OCI-LY1 (cell line): ENCODE results near the gene RAB36.

Experiments
- CTCF ChIP-seq: fragments of 200-600 bp; sonication (generic), shearing (Covaris generic); IDR thresholded peaks from 2 replicates; pipeline ENCODE4 v1.5.1; 2017; ENCODE audit warnings: mild to moderate bottlenecking, antibody characterized with exemption, low read length, moderate library complexity, mixed read lengths
- EZH2 ChIP-seq: fragments of 200-600 bp; sonication (generic), shearing (Covaris generic); IDR thresholded peaks from 2 replicates; pipeline ENCODE4 v1.8.0; 2017; ENCODE audit warnings: borderline replicate concordance, mixed run types, mild to moderate bottlenecking, antibody characterized with exemption, low read length, moderate library complexity, mixed read lengths

GRCh38 chr22:23155143-23155542 lies 9.9 kb downstream of the RAB36 start:
- TF ChIP-seq CTCF (no peak), EZH2 (no peak)
